Measurements from ENCODE around the gene IREB2.

DNA sequence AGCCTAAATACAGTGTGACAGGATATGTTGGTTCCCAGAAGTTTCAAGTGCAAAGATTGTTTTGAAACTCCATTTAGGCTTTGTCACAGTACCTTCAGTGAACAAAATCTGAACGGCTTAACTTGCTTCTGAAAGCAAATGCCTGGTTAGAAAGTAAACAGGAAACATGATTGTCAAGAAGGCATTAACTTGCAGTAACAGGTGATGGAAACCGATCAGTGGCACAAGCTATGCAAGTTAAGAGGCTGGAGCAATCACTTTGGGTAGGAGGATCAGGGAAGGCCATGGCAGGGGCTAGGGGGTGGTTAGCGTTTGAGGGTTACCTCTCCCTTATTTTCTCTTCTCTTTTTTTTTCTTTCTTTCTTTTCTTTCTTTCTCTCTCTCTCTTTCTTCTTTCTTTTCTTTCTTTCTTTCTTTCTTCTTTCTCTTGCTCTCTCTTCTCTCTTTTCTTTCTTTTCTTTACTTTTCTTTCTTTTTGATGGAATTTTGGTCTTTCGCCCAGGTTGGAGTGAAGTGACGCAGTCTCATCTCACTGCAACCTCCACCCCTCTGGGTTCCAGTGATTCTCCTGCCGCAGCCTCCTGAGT is 71.8 kb downstream of the IREB2 start:
- TF ChIP-seq, protein P1, sequence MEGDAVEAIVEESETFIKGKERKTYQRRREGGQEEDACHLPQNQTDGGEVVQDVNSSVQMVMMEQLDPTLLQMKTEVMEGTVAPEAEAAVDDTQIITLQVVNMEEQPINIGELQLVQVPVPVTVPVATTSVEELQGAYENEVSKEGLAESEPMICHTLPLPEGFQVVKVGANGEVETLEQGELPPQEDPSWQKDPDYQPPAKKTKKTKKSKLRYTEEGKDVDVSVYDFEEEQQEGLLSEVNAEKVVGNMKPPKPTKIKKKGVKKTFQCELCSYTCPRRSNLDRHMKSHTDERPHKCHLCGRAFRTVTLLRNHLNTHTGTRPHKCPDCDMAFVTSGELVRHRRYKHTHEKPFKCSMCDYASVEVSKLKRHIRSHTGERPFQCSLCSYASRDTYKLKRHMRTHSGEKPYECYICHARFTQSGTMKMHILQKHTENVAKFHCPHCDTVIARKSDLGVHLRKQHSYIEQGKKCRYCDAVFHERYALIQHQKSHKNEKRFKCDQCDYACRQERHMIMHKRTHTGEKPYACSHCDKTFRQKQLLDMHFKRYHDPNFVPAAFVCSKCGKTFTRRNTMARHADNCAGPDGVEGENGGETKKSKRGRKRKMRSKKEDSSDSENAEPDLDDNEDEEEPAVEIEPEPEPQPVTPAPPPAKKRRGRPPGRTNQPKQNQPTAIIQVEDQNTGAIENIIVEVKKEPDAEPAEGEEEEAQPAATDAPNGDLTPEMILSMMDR (IDR thresholded peaks at IDR 0.05) = no peak
- TF ChIP-seq POLR2A (IDR thresholded peaks at IDR 0.05) = no peak
